IMR-90 (cell line): ENCODE data around the gene MS4A15. TPM values are rescaled to one million over a fixed set of nuclear protein-coding genes. Genes with fewer than 3 reads are reported as not detected.

Source experiments
- ATAC-seq: fragments of 200-7000 bp; cut with Tn5 transposase; 2 replicates; pipeline ENCODE4 v1.9.1; 2020; ENCODE audit warnings: low read depth, mild to moderate bottlenecking, moderate library complexity
- BruUV-seq: library from RNA; stranded (reverse); fragments of 400-500 nt; replicated peaks from 2 replicates; lab custom pipeline; 2021; lab: Mats Ljungman, UMichigan
- CTCF ChIA-PET: fragments of 300-600 bp; formaldehyde crosslinking; extraction: SDS; loops from one replicate; lab custom pipeline; 2021; ENCODE audit warnings: antibody characterized with exemption; lab: Yijun Ruan, JAX
- POLR2A ChIA-PET: fragments of 300-600 bp; sonication (Branson Sonifier 250); formaldehyde crosslinking; loops from one replicate; lab custom pipeline; 2022; ENCODE audit warnings: antibody characterized with exemption; ENCODE audit not compliant: unreplicated experiment; lab: Charles Lee
- DNase-seq: peaks from one replicate; pipeline ENCODE4 v3.0.0; 2013
- H2AFZ ChIP-seq: replicated peaks from 2 replicates; pipeline ENCODE3; 2013; ENCODE audit warnings: low read length, mild to moderate bottlenecking; ENCODE audit not compliant: poor library complexity
- H2AK5ac ChIP-seq: 2 replicates; pipeline ENCODE4 v1.6.1; 2013; ENCODE audit warnings: low read depth, low read length, inconsistent platforms
- H2AK9ac ChIP-seq: replicated peaks from 2 replicates; pipeline ENCODE3; 2013; ENCODE audit warnings: mild to moderate bottlenecking, low read depth, low read length, moderate library complexity; ENCODE audit not compliant: poor library complexity
- H2BK120ac ChIP-seq: 2 replicates; pipeline ENCODE4 v1.6.1; 2013; ENCODE audit warnings: low read depth, low read length, inconsistent platforms
- H2BK15ac ChIP-seq: 3 replicates; pipeline ENCODE4 v1.6.1; 2013; ENCODE audit warnings: low read depth, low read length, inconsistent platforms
- H2BK20ac ChIP-seq: 2 replicates; pipeline ENCODE4 v1.6.1; 2013; ENCODE audit warnings: low read depth, mild to moderate bottlenecking, inconsistent platforms, low read length, moderate library complexity
- H2BK5ac ChIP-seq: 2 replicates; pipeline ENCODE4 v1.6.1; 2013; ENCODE audit warnings: mild to moderate bottlenecking, low read depth, low read length, inconsistent platforms; ENCODE audit not compliant: poor library complexity, severe bottlenecking
- H3K14ac ChIP-seq: replicated peaks from 2 replicates; pipeline ENCODE4 v1.6.1; 2013; ENCODE audit warnings: low read depth, low read length, inconsistent platforms
- H3K18ac ChIP-seq: 2 replicates; pipeline ENCODE4 v1.6.1; 2013; ENCODE audit warnings: low read depth, low read length, control low read depth
- H3K23ac ChIP-seq: 2 replicates; pipeline ENCODE4 v1.6.1; 2013; ENCODE audit warnings: low read depth, low read length, inconsistent platforms
- H3K27ac ChIP-seq: 2 replicates; pipeline ENCODE4 v1.5.1; 2013; ENCODE audit warnings: mild to moderate bottlenecking, control low read depth, low read length; ENCODE audit not compliant: insufficient read depth
- H3K27me3 ChIP-seq: 2 replicates; pipeline ENCODE4 v1.6.1; 2013; ENCODE audit warnings: low read length; ENCODE audit not compliant: control insufficient read depth, insufficient read depth
- H3K36me3 ChIP-seq: 2 replicates; pipeline ENCODE4 v1.6.1; 2013; ENCODE audit warnings: low read length, mixed read lengths; ENCODE audit not compliant: control insufficient read depth, insufficient read depth
- H3K4ac ChIP-seq: 2 replicates; pipeline ENCODE4 v1.6.1; 2013; ENCODE audit warnings: low read depth, low read length, inconsistent platforms
- H3K4me1 ChIP-seq: 2 replicates; pipeline ENCODE4 v1.6.1; 2013; ENCODE audit warnings: low read length, mixed read lengths; ENCODE audit not compliant: control insufficient read depth, insufficient read depth
- H3K4me2 ChIP-seq: 2 replicates; pipeline ENCODE4 v1.6.1; 2013; ENCODE audit warnings: low read depth, mild to moderate bottlenecking, control low read depth, low read length, moderate library complexity
- H3K4me3 ChIP-seq: 2 replicates; pipeline ENCODE4 v1.5.1; 2013; ENCODE audit warnings: low read depth, mild to moderate bottlenecking, control low read depth, low read length, moderate library complexity; ENCODE audit not compliant: insufficient read depth
- H3K56ac ChIP-seq: 2 replicates; pipeline ENCODE4 v1.6.1; 2013; ENCODE audit warnings: low read length, inconsistent platforms; ENCODE audit not compliant: insufficient read depth; ENCODE audit errors: extremely low read depth
- H3K79me1 ChIP-seq, 2 experiments: 2 replicates each; pipeline ENCODE4 v1.6.1; 2013; ENCODE audit warnings: low read length in 2 of 2, inconsistent platforms in 1 of 2, low read depth in 1 of 2
- H3K9ac ChIP-seq: 2 replicates; pipeline ENCODE4 v1.6.1; 2013; ENCODE audit warnings: low read depth, low read length, control low read depth
- H3K9me1 ChIP-seq: 2 replicates; pipeline ENCODE4 v1.6.1; 2013; ENCODE audit warnings: low read length, inconsistent platforms; ENCODE audit not compliant: insufficient read depth
- H3K9me3 ChIP-seq: 2 replicates; pipeline ENCODE4 v1.6.1; 2013; ENCODE audit warnings: low read length; ENCODE audit not compliant: control insufficient read depth, insufficient read depth
- H4K20me1 ChIP-seq: 2 replicates; pipeline ENCODE4 v1.6.1; 2013; ENCODE audit warnings: low read length, inconsistent platforms; ENCODE audit not compliant: insufficient read depth
- H4K5ac ChIP-seq: 2 replicates; pipeline ENCODE4 v1.6.1; 2013; ENCODE audit warnings: mild to moderate bottlenecking, low read depth, low read length, control low read depth
- H4K8ac ChIP-seq, 2 experiments: 2 replicates each; pipeline ENCODE4 v1.6.1; 2013; ENCODE audit warnings: low read depth in 2 of 2, low read length in 2 of 2, control low read depth in 1 of 2, inconsistent platforms in 1 of 2
- H4K91ac ChIP-seq: 2 replicates; pipeline ENCODE4 v1.6.1; 2013; ENCODE audit warnings: low read depth, low read length, inconsistent platforms; ENCODE audit not compliant: insufficient read depth
- BHLHE40 ChIP-seq: fragments of 150-350 bp; IDR thresholded peaks from 2 replicates; pipeline ENCODE4 v1.6.1; 2016; ENCODE audit warnings: mild to moderate bottlenecking, low read depth, low read length
- CEBPB ChIP-seq: IDR thresholded peaks from 2 replicates; pipeline ENCODE4 v1.6.1; 2012; ENCODE audit warnings: low read depth, low read length, improper control_type of control experiment
- CHD1 ChIP-seq: IDR thresholded peaks from 2 replicates; pipeline ENCODE4 v1.6.1; 2012; ENCODE audit warnings: low read depth, low read length, improper control_type of control experiment
- ELK1 ChIP-seq: fragments of 150-350 bp; IDR thresholded peaks from 2 replicates; pipeline ENCODE4 v1.6.1; 2016; ENCODE audit warnings: low read depth, mild to moderate bottlenecking, low read length, moderate library complexity, borderline replicate concordance
- FOS ChIP-seq: fragments of 150-350 bp; IDR thresholded peaks from 2 replicates; pipeline ENCODE4 v1.6.1; 2016; ENCODE audit warnings: low read depth, low read length
- MAFK ChIP-seq: IDR thresholded peaks from 2 replicates; pipeline ENCODE4 v1.6.1; 2012; ENCODE audit warnings: low read depth, low read length, improper control_type of control experiment
- MAZ ChIP-seq: IDR thresholded peaks from 2 replicates; pipeline ENCODE4 v1.6.1; 2012; ENCODE audit warnings: low read depth, mild to moderate bottlenecking, low read length, improper control_type of control experiment, moderate library complexity, borderline replicate concordance
- MXI1 ChIP-seq: IDR thresholded peaks from 2 replicates; pipeline ENCODE4 v1.6.1; 2012; ENCODE audit warnings: low read depth, mild to moderate bottlenecking, low read length, moderate library complexity, borderline replicate concordance
- NFE2L2 ChIP-seq: fragments of 150-350 bp; IDR thresholded peaks from 2 replicates; pipeline ENCODE4 v1.6.1; 2016; ENCODE audit warnings: low read depth, mild to moderate bottlenecking, low read length
- POLR2A ChIP-seq: IDR thresholded peaks from 2 replicates; pipeline ENCODE4 v1.6.1; 2012; ENCODE audit warnings: mild to moderate bottlenecking, low read depth, low read length
- RCOR1 ChIP-seq: IDR thresholded peaks from 2 replicates; pipeline ENCODE4 v1.6.1; 2012; ENCODE audit warnings: mild to moderate bottlenecking, low read length, improper control_type of control experiment; ENCODE audit not compliant: insufficient replicate concordance
- RFX5 ChIP-seq: IDR thresholded peaks from 2 replicates; pipeline ENCODE4 v1.8.0; 2012; ENCODE audit warnings: low read depth, mild to moderate bottlenecking, low read length, moderate library complexity
- SMC3 ChIP-seq: fragments of 150-350 bp; IDR thresholded peaks from 2 replicates; pipeline ENCODE4 v1.6.1; 2016; ENCODE audit warnings: low read depth, mild to moderate bottlenecking, antibody characterized with exemption, low read length, moderate library complexity
- whole genome bisulfite sequencing, 2 experiments: methylation state at CpG; one replicate each; pipeline versions ENCODE4 v1.1.5 to v1.1.7; 2013; ENCODE audit warnings: missing lambda C conversion rate in 2 of 2; ENCODE audit not compliant: insufficient read length in 1 of 2; ENCODE audit errors: extremely low coverage in 2 of 2; 5-methylcytosine and 5-hydroxymethylcytosine counted together
- dilution Hi-C: fragments of 300-500 bp; cut with HindIII; formaldehyde crosslinking; loops from one replicate; pipeline ENCODE4 v1.14.3; 2018; ENCODE audit warnings: low sequenced_read_pairs; ENCODE audit not compliant: unreplicated experiment
- in situ Hi-C: fragments of 300-500 bp; cut with MboI; formaldehyde crosslinking; loops from 3 replicates; pipeline ENCODE4 v1.14.3; 2019; ENCODE audit warnings: low sequenced_read_pairs, inconsistent platforms, mixed read lengths
- intact Hi-C: fragments of 100-400 bp; cut with micrococcal nuclease; formaldehyde crosslinking; loops from 2 replicates; pipeline ENCODE4 v1.10.0; 2022
- polyA plus RNA-seq, 3 experiments: library from polyadenylated mRNA; depleted of rRNA; stranded (reverse); fragments of >200 nt; gene quantifications; 2 replicates each; pipeline ENCODE4 v1.2.3, GENCODE V29; 2012; ENCODE audit warnings: low replicate concordance in 1 of 3
- total RNA-seq: library from RNA; depleted of rRNA; stranded (reverse); fragments of >200 nt; gene quantifications from 2 replicates; pipeline ENCODE4 v1.2.3, GENCODE V29; 2012
- TF ChIP-seq, protein P1 (sequence below): conservative IDR thresholded peaks from 2 replicates; pipeline ENCODE4 v1.5.1; 2012; ENCODE audit warnings: mild to moderate bottlenecking, low read depth, low read length, improper control_type of control experiment
- TF ChIP-seq, protein P2 (sequence below): fragments of 150-350 bp; IDR thresholded peaks from 2 replicates; pipeline ENCODE4 v1.6.1; 2017; ENCODE audit warnings: mild to moderate bottlenecking, antibody characterized with exemption, low read length, low read depth

MS4A15 gene
- total and polyA plus RNA-seq, 2 of the 4 experiments (the other 2 are of a cell fraction), result not detected

DNA sequence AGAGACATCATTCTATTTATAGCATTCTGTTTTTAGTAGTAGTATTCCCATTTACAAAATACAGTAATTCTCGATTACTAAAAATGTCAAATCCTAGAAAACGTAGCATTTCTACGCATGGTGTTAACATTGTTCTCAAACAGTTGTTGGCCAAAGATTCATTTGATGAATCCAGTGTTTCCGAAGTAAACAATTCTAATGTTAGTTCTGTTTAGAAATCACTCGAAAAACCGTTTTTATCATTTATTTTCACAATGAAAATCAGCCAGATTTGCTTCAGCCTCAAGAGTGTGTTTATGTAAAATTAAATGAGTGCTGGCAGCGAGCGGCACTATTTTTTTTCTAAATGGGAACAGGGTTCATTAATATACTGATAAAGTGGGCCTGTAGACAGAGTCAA lies 25.1 kb upstream of the MS4A15 start:
- H3K4ac ChIP-seq, result no peak overlapping the region
- H3K9me3 ChIP-seq, result no peaks in the 10 kb centered on the region
- ATAC-seq, result no peak
- no peak overlapping the region for H2AK5ac ChIP-seq
- H4K91ac ChIP-seq, result no peak overlapping the region
- no peak overlapping the region for H3K23ac ChIP-seq
- no peaks in the 10 kb centered on the region for H4K20me1 ChIP-seq
- no peaks in the 10 kb centered on the region for H3K9me1 ChIP-seq
- WGBS, 2 experiments, result 8% methylated on average over 2 of the region's 8 CpGs; no CpG with 5 or more reads in 1 of the 2 experiments
- no peak overlapping the region for H3K18ac ChIP-seq
- H4K5ac ChIP-seq, result no peak overlapping the region
- H3K14ac ChIP-seq, result no peak overlapping the region
- no peak overlapping the region for H3K4me3 ChIP-seq
- H2AK9ac ChIP-seq, result no peak overlapping the region
- H3K4me2 ChIP-seq, result no peak overlapping the region
- no peak for DNase-seq
- no peaks in the 10 kb centered on the region for H3K36me3 ChIP-seq
- no peak overlapping the region for H3K9ac ChIP-seq
- no peak overlapping the region for H4K8ac ChIP-seq
- no TSS peak for BruUV-seq
- dilution Hi-C loops (no loop called here), intact Hi-C loops (no loop called here), in situ Hi-C loops (no loop called here)
- H3K4me1 ChIP-seq, result no peaks in the 10 kb centered on the region
- H3K27ac ChIP-seq, result no peak overlapping the region
- no peaks in the 10 kb centered on the region for H3K79me1 ChIP-seq
- POLR2A ChIA-PET, result no interaction called here
- H2AFZ ChIP-seq, result no peak overlapping the region
- no peak overlapping the region for H3K56ac ChIP-seq
- no peak overlapping the region for H2BK15ac ChIP-seq
- CTCF ChIA-PET, result no interaction called here
- H2BK5ac ChIP-seq, result no peak overlapping the region
- TF ChIP-seq, protein P1, sequence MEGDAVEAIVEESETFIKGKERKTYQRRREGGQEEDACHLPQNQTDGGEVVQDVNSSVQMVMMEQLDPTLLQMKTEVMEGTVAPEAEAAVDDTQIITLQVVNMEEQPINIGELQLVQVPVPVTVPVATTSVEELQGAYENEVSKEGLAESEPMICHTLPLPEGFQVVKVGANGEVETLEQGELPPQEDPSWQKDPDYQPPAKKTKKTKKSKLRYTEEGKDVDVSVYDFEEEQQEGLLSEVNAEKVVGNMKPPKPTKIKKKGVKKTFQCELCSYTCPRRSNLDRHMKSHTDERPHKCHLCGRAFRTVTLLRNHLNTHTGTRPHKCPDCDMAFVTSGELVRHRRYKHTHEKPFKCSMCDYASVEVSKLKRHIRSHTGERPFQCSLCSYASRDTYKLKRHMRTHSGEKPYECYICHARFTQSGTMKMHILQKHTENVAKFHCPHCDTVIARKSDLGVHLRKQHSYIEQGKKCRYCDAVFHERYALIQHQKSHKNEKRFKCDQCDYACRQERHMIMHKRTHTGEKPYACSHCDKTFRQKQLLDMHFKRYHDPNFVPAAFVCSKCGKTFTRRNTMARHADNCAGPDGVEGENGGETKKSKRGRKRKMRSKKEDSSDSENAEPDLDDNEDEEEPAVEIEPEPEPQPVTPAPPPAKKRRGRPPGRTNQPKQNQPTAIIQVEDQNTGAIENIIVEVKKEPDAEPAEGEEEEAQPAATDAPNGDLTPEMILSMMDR, result no peak
- no peak for TF ChIP-seq MXI1
- no peak for TF ChIP-seq BHLHE40
- TF ChIP-seq, protein P2, sequence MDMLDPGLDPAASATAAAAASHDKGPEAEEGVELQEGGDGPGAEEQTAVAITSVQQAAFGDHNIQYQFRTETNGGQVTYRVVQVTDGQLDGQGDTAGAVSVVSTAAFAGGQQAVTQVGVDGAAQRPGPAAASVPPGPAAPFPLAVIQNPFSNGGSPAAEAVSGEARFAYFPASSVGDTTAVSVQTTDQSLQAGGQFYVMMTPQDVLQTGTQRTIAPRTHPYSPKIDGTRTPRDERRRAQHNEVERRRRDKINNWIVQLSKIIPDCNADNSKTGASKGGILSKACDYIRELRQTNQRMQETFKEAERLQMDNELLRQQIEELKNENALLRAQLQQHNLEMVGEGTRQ, result no peak
- TF ChIP-seq RFX5, result no peak
- no peak for TF ChIP-seq NFE2L2
- no peak for TF ChIP-seq FOS
- no peak for TF ChIP-seq MAZ
- no peak for TF ChIP-seq CHD1
- no peak for TF ChIP-seq RCOR1
- no peak for TF ChIP-seq POLR2A
- no peak for TF ChIP-seq CEBPB
- TF ChIP-seq MAFK, result no peak
- no peak for TF ChIP-seq ELK1
- TF ChIP-seq SMC3, result no peak
- no peak overlapping the region for H2BK20ac ChIP-seq
- H2BK120ac ChIP-seq, result no peak overlapping the region
- no peaks in the 10 kb centered on the region; the same call in none of the 2 replicates for H3K27me3 ChIP-seq
